GM18870 (cell line): ENCODE data around the gene GLIS2.
"Not testable (repeated sequence)": the region's sequence is repeated elsewhere in the genome, so short reads cannot be mapped to it uniquely, and the experiment has no call there.

Experiments
- ATAC-seq: cut with Tn5 transposase; IDR thresholded peaks from one replicate; pipeline ENCODE4 v1.9.1; 2021; ENCODE audit warnings: moderate library complexity; ENCODE audit not compliant: unreplicated experiment

GLIS2 gene

GRCh38 chr16:4333714-4334113 lies 17.8 kb downstream of the GLIS2 start:
- not testable (repeated sequence) for ATAC-seq

GRCh38 chr16:4334724-4335495 lies 19.0 kb downstream of the GLIS2 start:
- ATAC-seq = no peak

DNA sequence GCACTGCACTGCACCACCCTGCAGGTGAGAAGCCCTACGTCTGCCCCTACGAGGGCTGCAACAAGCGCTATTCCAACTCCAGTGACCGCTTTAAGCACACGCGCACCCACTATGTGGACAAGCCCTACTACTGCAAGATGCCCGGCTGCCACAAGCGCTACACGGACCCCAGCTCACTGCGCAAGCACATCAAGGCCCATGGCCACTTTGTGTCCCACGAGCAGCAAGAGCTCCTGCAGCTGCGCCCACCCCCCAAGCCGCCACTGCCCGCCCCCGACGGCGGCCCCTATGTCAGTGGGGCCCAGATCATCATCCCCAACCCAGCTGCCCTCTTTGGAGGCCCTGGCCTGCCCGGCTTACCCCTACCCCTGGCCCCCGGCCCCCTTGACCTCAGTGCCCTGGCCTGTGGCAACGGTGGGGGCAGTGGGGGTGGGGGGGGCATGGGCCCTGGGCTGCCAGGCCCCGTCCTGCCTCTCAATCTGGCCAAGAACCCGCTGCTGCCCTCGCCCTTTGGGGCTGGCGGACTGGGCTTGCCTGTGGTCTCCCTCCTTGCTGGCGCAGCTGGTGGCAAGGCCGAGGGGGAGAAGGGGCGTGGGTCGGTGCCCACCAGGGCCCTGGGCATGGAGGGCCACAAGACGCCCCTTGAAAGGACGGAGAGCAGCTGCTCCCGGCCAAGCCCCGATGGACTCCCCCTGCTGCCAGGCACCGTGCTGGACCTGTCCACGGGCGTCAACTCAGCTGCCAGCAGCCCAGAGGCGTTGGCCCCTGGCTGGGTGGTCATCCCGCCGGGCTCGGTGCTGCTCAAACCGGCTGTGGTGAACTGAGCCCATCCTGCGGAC lies 21.1 kb downstream of the GLIS2 start:
- ATAC-seq = no peak

GRCh38 chr16:4337540-4338088 lies 21.7 kb downstream of the GLIS2 start:
- ATAC-seq = no peak

GRCh38 chr16:4338125-4338582 lies 22.3 kb downstream of the GLIS2 start:
- ATAC-seq = no peak

- ATAC-seq = no peak
These were observed 22.9 kb downstream of the GLIS2 start for GRCh38 chr16:4338712-4339299.

GRCh38 chr16:4339455-4339854 lies 23.6 kb downstream of the GLIS2 start:
- ATAC-seq = no peak

DNA sequence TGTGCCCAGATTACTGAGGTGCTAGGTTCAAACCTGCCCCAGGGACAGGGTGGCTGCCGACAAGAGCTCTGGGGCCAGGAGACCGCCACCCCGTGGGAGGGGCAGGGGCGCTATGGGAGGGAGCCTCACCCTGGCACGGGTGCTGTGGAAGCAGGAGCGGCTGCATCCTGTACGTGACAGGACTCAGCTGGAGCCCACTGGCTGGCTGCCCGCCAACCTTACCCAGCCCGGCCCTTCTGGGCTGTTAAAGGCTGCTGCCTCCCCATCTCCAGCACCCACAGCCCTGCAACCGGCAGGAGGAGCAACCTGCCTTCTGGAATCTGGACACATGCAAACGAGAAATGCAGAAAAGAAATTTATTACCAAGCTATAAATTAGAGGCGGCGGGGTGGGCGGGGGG lies 24.0 kb downstream of the GLIS2 start:
- ATAC-seq = no peak

DNA sequence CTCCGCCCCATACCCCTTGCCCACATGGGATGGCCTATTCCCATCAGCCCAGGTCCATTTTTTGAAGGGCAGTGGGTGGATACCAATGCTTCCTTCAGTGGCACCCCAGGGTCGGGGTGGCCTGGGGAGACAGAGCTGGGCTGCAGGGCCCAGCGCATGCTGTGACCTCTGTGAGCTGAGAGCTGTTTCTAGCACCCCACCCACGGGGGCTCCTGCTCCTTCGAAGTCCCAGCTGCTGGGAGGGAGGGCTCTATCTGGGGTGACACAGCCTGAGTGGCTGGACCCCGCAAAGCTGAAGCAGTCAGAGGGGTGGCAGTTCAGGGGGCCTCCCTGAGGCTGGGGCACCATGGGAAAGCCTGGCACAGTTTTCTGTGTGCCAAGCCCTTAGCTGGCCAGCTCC lies 24.6 kb downstream of the GLIS2 start:
- no peak for ATAC-seq

DNA sequence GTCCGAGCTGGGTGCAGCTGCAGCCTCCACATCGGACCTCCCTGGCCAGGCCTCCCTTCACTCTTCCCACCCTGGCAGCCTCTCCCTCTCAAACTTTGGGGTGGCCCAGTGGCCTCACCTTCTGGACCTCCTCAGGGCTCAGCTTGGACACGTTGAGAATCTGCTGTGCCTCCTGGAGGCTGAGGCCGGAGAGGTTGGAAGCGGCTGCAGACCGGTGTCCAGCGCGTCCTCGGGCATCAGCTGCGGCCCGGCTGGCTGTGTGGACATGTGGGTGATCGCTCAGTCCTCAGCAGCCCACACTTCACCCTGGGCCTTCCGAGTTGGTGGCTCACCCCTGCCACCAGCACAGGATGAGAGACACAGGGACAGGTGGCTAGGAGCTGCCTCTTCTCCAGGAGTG lies 25.4 kb downstream of the GLIS2 start:
- ATAC-seq = no peak

- ATAC-seq = no peak
These were observed 27.2 kb downstream of the GLIS2 start for GRCh38 chr16:4342866-4343744.

DNA sequence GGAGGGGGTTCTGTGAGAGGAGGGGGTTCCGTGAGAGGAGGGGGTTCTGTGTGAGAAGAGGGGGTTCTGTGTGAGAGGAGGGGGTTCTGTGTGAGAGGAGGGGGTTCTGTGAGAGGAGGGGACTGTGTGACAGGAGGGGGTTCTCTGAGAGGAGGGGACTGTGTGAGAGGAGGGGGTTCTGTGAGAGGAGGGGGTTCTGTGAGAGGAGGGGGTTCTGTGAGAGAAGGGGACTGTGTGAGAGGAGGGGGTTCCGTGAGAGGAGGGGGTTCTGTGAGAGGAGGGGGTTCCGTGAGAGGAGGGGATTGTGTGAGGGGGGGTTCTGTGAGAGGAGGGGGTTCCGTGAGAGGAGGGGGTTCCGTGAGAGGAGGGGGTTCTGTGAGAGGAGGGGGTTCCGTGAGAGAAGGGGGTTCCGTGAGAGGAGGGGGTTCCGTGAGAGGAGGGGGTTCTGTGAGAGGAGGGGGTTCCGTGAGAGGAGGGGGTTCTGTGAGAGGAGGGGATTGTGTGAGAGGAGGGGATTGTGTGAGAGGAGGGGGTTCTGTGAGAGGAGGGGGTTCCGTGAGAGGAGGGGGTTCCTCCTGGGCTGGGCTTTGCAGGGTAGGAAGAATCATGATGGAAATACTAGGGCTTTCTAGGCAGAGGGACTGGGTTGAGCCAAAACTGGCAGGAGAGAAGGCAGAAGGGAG lies 28.6 kb downstream of the GLIS2 start:
- not testable (repeated sequence) for ATAC-seq

DNA sequence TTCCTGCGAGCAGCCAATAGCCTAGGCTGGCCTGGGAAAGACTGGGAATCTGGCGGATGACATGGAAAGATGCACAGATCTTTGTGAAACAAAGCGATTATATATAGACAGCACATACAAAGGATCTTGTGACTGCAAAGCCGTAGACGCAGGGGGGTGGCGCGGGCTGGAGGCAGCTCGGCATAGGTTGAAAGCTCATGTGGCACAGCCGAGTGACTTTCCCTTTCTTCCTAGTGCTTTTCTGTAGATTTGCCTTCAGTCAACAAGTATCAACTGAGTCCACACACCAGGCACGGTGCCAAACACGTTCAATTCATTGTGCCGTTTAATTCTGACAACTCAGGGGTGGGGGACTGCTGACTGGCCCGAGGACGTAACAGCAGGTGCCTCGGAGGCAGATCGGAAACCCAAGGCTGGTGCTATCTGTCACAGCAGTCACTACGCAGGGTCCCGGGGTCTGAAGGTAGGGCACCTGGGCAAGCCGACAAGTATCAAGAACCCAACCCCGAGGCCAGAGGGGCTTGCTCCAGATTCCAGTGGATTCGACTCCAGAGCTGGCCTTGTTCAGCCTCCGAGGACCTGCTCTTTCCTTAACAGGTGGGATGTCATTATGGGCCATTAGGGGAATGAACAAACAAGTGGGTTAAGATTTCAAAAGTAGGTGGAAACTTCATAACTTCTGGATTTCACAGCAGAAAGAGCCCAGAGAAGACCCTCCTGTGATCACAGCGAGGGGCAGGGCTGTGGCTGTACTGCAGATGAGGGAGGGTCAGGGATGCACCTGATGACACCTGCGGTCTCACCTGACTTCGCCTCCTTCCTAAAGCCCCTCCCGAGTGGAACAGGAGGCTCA lies 29.3 kb downstream of the GLIS2 start:
- no peak for ATAC-seq

- ATAC-seq = no peak
These were observed 30.2 kb downstream of the GLIS2 start for GRCh38 chr16:4345836-4346781.

GRCh38 chr16:4347010-4347409 lies 31.1 kb downstream of the GLIS2 start:
- no peak for ATAC-seq

GRCh38 chr16:4347765-4348509 lies 32.1 kb downstream of the GLIS2 start:
- ATAC-seq = no peak

DNA sequence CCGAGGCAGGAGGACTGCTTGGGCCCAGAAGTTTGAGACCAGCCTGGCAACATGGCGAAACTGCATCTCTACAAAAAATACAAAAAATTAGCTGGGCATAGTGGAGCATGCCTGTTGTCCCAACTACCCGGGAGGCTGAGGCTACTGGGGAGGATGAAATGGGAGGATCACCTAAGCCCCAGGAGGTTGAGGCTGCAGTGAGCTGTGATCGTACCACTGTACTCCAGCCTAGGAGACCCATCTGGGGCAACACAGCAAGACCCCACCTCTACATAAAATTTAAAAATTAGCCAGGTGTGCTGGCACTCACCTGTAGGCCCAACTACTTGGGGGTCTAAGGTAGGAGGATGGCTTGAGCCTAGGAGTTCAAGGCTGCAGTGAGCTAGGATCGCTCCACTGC lies 33.5 kb downstream of the GLIS2 start:
- ATAC-seq = no peak
